IMR-90 (cell line): ENCODE data around the gene CRISPLD2. TPM values are rescaled to one million over a fixed set of nuclear protein-coding genes. Genes with fewer than 3 reads are reported as not detected.

Source experiments
- ATAC-seq: fragments of 200-7000 bp; cut with Tn5 transposase; 2 replicates; pipeline ENCODE4 v1.9.1; 2020; ENCODE audit warnings: low read depth, mild to moderate bottlenecking, moderate library complexity
- BruUV-seq: library from RNA; stranded (reverse); fragments of 400-500 nt; replicated peaks from 2 replicates; lab custom pipeline; 2021; lab: Mats Ljungman, UMichigan
- CTCF ChIA-PET: fragments of 300-600 bp; formaldehyde crosslinking; extraction: SDS; loops from one replicate; lab custom pipeline; 2021; ENCODE audit warnings: antibody characterized with exemption; lab: Yijun Ruan, JAX
- POLR2A ChIA-PET: fragments of 300-600 bp; sonication (Branson Sonifier 250); formaldehyde crosslinking; loops from one replicate; lab custom pipeline; 2022; ENCODE audit warnings: antibody characterized with exemption; ENCODE audit not compliant: unreplicated experiment; lab: Charles Lee
- DNase-seq: peaks from one replicate; pipeline ENCODE4 v3.0.0; 2013
- H2AFZ ChIP-seq: replicated peaks from 2 replicates; pipeline ENCODE3; 2013; ENCODE audit warnings: low read length, mild to moderate bottlenecking; ENCODE audit not compliant: poor library complexity
- H2AK5ac ChIP-seq: 2 replicates; pipeline ENCODE4 v1.6.1; 2013; ENCODE audit warnings: low read depth, low read length, inconsistent platforms
- H2AK9ac ChIP-seq: replicated peaks from 2 replicates; pipeline ENCODE3; 2013; ENCODE audit warnings: mild to moderate bottlenecking, low read depth, low read length, moderate library complexity; ENCODE audit not compliant: poor library complexity
- H2BK120ac ChIP-seq: 2 replicates; pipeline ENCODE4 v1.6.1; 2013; ENCODE audit warnings: low read depth, low read length, inconsistent platforms
- H2BK15ac ChIP-seq: 3 replicates; pipeline ENCODE4 v1.6.1; 2013; ENCODE audit warnings: low read depth, low read length, inconsistent platforms
- H2BK20ac ChIP-seq: 2 replicates; pipeline ENCODE4 v1.6.1; 2013; ENCODE audit warnings: low read depth, mild to moderate bottlenecking, inconsistent platforms, low read length, moderate library complexity
- H2BK5ac ChIP-seq: 2 replicates; pipeline ENCODE4 v1.6.1; 2013; ENCODE audit warnings: mild to moderate bottlenecking, low read depth, low read length, inconsistent platforms; ENCODE audit not compliant: poor library complexity, severe bottlenecking
- H3K14ac ChIP-seq: replicated peaks from 2 replicates; pipeline ENCODE4 v1.6.1; 2013; ENCODE audit warnings: low read depth, low read length, inconsistent platforms
- H3K18ac ChIP-seq: 2 replicates; pipeline ENCODE4 v1.6.1; 2013; ENCODE audit warnings: low read depth, low read length, control low read depth
- H3K23ac ChIP-seq: 2 replicates; pipeline ENCODE4 v1.6.1; 2013; ENCODE audit warnings: low read depth, low read length, inconsistent platforms
- H3K27ac ChIP-seq: 2 replicates; pipeline ENCODE4 v1.5.1; 2013; ENCODE audit warnings: mild to moderate bottlenecking, control low read depth, low read length; ENCODE audit not compliant: insufficient read depth
- H3K27me3 ChIP-seq: 2 replicates; pipeline ENCODE4 v1.6.1; 2013; ENCODE audit warnings: low read length; ENCODE audit not compliant: control insufficient read depth, insufficient read depth
- H3K36me3 ChIP-seq: 2 replicates; pipeline ENCODE4 v1.6.1; 2013; ENCODE audit warnings: low read length, mixed read lengths; ENCODE audit not compliant: control insufficient read depth, insufficient read depth
- H3K4ac ChIP-seq: 2 replicates; pipeline ENCODE4 v1.6.1; 2013; ENCODE audit warnings: low read depth, low read length, inconsistent platforms
- H3K4me1 ChIP-seq: 2 replicates; pipeline ENCODE4 v1.6.1; 2013; ENCODE audit warnings: low read length, mixed read lengths; ENCODE audit not compliant: control insufficient read depth, insufficient read depth
- H3K4me2 ChIP-seq: 2 replicates; pipeline ENCODE4 v1.6.1; 2013; ENCODE audit warnings: low read depth, mild to moderate bottlenecking, control low read depth, low read length, moderate library complexity
- H3K4me3 ChIP-seq: 2 replicates; pipeline ENCODE4 v1.5.1; 2013; ENCODE audit warnings: low read depth, mild to moderate bottlenecking, control low read depth, low read length, moderate library complexity; ENCODE audit not compliant: insufficient read depth
- H3K56ac ChIP-seq: 2 replicates; pipeline ENCODE4 v1.6.1; 2013; ENCODE audit warnings: low read length, inconsistent platforms; ENCODE audit not compliant: insufficient read depth; ENCODE audit errors: extremely low read depth
- H3K79me1 ChIP-seq, 2 experiments: 2 replicates each; pipeline ENCODE4 v1.6.1; 2013; ENCODE audit warnings: low read length in 2 of 2, inconsistent platforms in 1 of 2, low read depth in 1 of 2
- H3K9ac ChIP-seq: 2 replicates; pipeline ENCODE4 v1.6.1; 2013; ENCODE audit warnings: low read depth, low read length, control low read depth
- H3K9me1 ChIP-seq: 2 replicates; pipeline ENCODE4 v1.6.1; 2013; ENCODE audit warnings: low read length, inconsistent platforms; ENCODE audit not compliant: insufficient read depth
- H3K9me3 ChIP-seq: 2 replicates; pipeline ENCODE4 v1.6.1; 2013; ENCODE audit warnings: low read length; ENCODE audit not compliant: control insufficient read depth, insufficient read depth
- H4K20me1 ChIP-seq: 2 replicates; pipeline ENCODE4 v1.6.1; 2013; ENCODE audit warnings: low read length, inconsistent platforms; ENCODE audit not compliant: insufficient read depth
- H4K5ac ChIP-seq: 2 replicates; pipeline ENCODE4 v1.6.1; 2013; ENCODE audit warnings: mild to moderate bottlenecking, low read depth, low read length, control low read depth
- H4K8ac ChIP-seq, 2 experiments: 2 replicates each; pipeline ENCODE4 v1.6.1; 2013; ENCODE audit warnings: low read depth in 2 of 2, low read length in 2 of 2, control low read depth in 1 of 2, inconsistent platforms in 1 of 2
- H4K91ac ChIP-seq: 2 replicates; pipeline ENCODE4 v1.6.1; 2013; ENCODE audit warnings: low read depth, low read length, inconsistent platforms; ENCODE audit not compliant: insufficient read depth
- BHLHE40 ChIP-seq: fragments of 150-350 bp; IDR thresholded peaks from 2 replicates; pipeline ENCODE4 v1.6.1; 2016; ENCODE audit warnings: mild to moderate bottlenecking, low read depth, low read length
- MXI1 ChIP-seq: IDR thresholded peaks from 2 replicates; pipeline ENCODE4 v1.6.1; 2012; ENCODE audit warnings: low read depth, mild to moderate bottlenecking, low read length, moderate library complexity, borderline replicate concordance
- POLR2A ChIP-seq: IDR thresholded peaks from 2 replicates; pipeline ENCODE4 v1.6.1; 2012; ENCODE audit warnings: mild to moderate bottlenecking, low read depth, low read length
- WGBS, 2 experiments: methylation state at CpG; one replicate each; pipeline versions ENCODE4 v1.1.5 to v1.1.7; 2013; ENCODE audit warnings: missing lambda C conversion rate in 2 of 2; ENCODE audit not compliant: insufficient read length in 1 of 2; ENCODE audit errors: extremely low coverage in 2 of 2; 5-methylcytosine and 5-hydroxymethylcytosine counted together
- dilution Hi-C: fragments of 300-500 bp; cut with HindIII; formaldehyde crosslinking; loops from one replicate; pipeline ENCODE4 v1.14.3; 2018; ENCODE audit warnings: low sequenced_read_pairs; ENCODE audit not compliant: unreplicated experiment
- in situ Hi-C: fragments of 300-500 bp; cut with MboI; formaldehyde crosslinking; loops from 3 replicates; pipeline ENCODE4 v1.14.3; 2019; ENCODE audit warnings: low sequenced_read_pairs, inconsistent platforms, mixed read lengths
- intact Hi-C: fragments of 100-400 bp; cut with micrococcal nuclease; formaldehyde crosslinking; loops from 2 replicates; pipeline ENCODE4 v1.10.0; 2022
- polyA plus RNA-seq, 3 experiments: library from polyadenylated mRNA; depleted of rRNA; stranded (reverse); fragments of >200 nt; gene quantifications; 2 replicates each; pipeline ENCODE4 v1.2.3, GENCODE V29; 2012; ENCODE audit warnings: low replicate concordance in 1 of 3
- total RNA-seq: library from RNA; depleted of rRNA; stranded (reverse); fragments of >200 nt; gene quantifications from 2 replicates; pipeline ENCODE4 v1.2.3, GENCODE V29; 2012
- TF ChIP-seq, protein P1 (sequence below): conservative IDR thresholded peaks from 2 replicates; pipeline ENCODE4 v1.5.1; 2012; ENCODE audit warnings: mild to moderate bottlenecking, low read depth, low read length, improper control_type of control experiment
- TF ChIP-seq, protein P2 (sequence below): fragments of 150-350 bp; IDR thresholded peaks from 2 replicates; pipeline ENCODE4 v1.6.1; 2017; ENCODE audit warnings: mild to moderate bottlenecking, antibody characterized with exemption, low read length, low read depth

The CRISPLD2 gene
- total and polyA plus RNA-seq, 2 of the 4 experiments (the other 2 are of a cell fraction) = 23.1 to 37.5 TPM

GRCh38 chr16:84838383-84838948 lies 18.7 kb downstream of the CRISPLD2 start (continued):
- TF ChIP-seq, protein P1, sequence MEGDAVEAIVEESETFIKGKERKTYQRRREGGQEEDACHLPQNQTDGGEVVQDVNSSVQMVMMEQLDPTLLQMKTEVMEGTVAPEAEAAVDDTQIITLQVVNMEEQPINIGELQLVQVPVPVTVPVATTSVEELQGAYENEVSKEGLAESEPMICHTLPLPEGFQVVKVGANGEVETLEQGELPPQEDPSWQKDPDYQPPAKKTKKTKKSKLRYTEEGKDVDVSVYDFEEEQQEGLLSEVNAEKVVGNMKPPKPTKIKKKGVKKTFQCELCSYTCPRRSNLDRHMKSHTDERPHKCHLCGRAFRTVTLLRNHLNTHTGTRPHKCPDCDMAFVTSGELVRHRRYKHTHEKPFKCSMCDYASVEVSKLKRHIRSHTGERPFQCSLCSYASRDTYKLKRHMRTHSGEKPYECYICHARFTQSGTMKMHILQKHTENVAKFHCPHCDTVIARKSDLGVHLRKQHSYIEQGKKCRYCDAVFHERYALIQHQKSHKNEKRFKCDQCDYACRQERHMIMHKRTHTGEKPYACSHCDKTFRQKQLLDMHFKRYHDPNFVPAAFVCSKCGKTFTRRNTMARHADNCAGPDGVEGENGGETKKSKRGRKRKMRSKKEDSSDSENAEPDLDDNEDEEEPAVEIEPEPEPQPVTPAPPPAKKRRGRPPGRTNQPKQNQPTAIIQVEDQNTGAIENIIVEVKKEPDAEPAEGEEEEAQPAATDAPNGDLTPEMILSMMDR = no peak

DNA sequence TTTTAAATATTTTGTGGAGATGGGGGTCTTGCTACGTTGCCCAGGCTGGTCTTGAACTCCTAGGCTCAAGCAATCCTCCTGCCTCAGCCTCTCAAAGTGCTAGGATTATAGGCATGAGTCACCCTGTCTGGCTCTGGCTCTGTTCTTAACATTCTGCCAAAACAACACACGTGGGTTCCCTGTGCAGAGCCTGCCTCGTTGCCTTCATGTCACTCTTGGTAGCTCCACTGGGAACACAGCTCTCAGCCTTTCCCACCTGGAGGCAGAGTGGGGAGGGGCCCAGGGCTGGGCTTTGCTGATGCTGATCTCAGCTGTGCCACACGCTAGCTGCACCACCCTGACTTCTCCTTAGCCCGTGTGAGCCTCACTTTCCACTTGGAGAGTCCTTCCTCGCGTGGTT lies 19.3 kb downstream of the CRISPLD2 start:
- no peak overlapping the region for H3K4me3 ChIP-seq
- H2AFZ ChIP-seq = no peak overlapping the region
- ChIA-PET CTCF (no interaction called here), POLR2A (interaction anchor here (1.1 kb wide), 1 partner anchor 19 kb away, joined by 3 read pairs; the partner anchor contains the start of gene CRISPLD2)
- WGBS, 2 experiments = no CpG with 5 or more reads among the region's 7 CpGs
- peaks cover 38% of the 10 kb centered on the region for H3K36me3 ChIP-seq
- no peak overlapping the region for H3K9ac ChIP-seq
- H3K14ac ChIP-seq = peak overlapping the region; percentile 68
- H2BK120ac ChIP-seq = peak overlapping the region; percentile 65
- peaks cover 36% of the 10 kb centered on the region for H3K9me1 ChIP-seq
- H3K18ac ChIP-seq = peak overlapping the region; percentile 5
- TF ChIP-seq, protein P1 = no peak
- TF ChIP-seq MXI1 (peak; percentile 42; the same call in 1 of the 2 replicates), BHLHE40 (no peak), POLR2A (0 out of 2 replicates have a peak, but pooled peaks have one; percentile 8)
- TF ChIP-seq, protein P2, sequence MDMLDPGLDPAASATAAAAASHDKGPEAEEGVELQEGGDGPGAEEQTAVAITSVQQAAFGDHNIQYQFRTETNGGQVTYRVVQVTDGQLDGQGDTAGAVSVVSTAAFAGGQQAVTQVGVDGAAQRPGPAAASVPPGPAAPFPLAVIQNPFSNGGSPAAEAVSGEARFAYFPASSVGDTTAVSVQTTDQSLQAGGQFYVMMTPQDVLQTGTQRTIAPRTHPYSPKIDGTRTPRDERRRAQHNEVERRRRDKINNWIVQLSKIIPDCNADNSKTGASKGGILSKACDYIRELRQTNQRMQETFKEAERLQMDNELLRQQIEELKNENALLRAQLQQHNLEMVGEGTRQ = no peak; the same call in 1 of the 2 replicates
- intact Hi-C loops = loop anchor here (5.0 kb wide), 1 partner anchor 113 kb away; no protein-coding TSS in a partner anchor
- dilution Hi-C loops = no loop called here
- peak overlapping the region; percentile 66; the same call in 1 of the 3 replicates for H2BK15ac ChIP-seq
- peak overlapping the region; percentile 11; the same call in 1 of the 2 replicates for H4K5ac ChIP-seq
- H3K23ac ChIP-seq = no peak overlapping the region; the same call in 1 of the 2 replicates
- peak overlapping the region; percentile 57 for H2BK5ac ChIP-seq
- peak overlapping the region; percentile 82 for H3K4ac ChIP-seq
- H3K79me1 ChIP-seq = peaks cover 27 to 69% of the 10 kb centered on the region in 2 experiments; a peak in 3 of 4 replicates
- peak overlapping the region; percentile 12 for H2AK9ac ChIP-seq
- peaks cover 3% of the 10 kb centered on the region; the same call in 1 of the 2 replicates for H4K20me1 ChIP-seq
- peak overlapping the region; percentile 15; the same call in 1 of the 2 replicates for H3K27ac ChIP-seq
- peak overlapping the region; percentile 46 to 49; a peak in 3 of 4 replicates for H4K8ac ChIP-seq
- H3K56ac ChIP-seq = 0 out of 2 replicates have a peak overlapping the region, but pooled peaks have one; percentile 4
- H2BK20ac ChIP-seq = peak overlapping the region; percentile 79
- H2AK5ac ChIP-seq = peak overlapping the region; percentile 98
- H3K4me2 ChIP-seq = no peak overlapping the region
- BruUV-seq = no TSS peak
- H3K4me1 ChIP-seq = peaks cover 42% of the 10 kb centered on the region
- in situ Hi-C loops = no loop called here
- ATAC-seq (no peak), DNase-seq (peak; percentile 80)
- H4K91ac ChIP-seq = peak overlapping the region; percentile 70
- H3K9me3 ChIP-seq = no peaks in the 10 kb centered on the region
- no peaks in the 10 kb centered on the region for H3K27me3 ChIP-seq
